Erythroblast (primary cell): ENCODE results near the gene RIPPLY1.

ENCODE experiments used
- DNase-seq, 2 experiments: peaks; one replicate each; lab custom pipeline; 2025; lab: John Stamatoyannopoulos, UW
- GATA1 ChIP-seq: IDR thresholded peaks from 2 replicates; pipeline ENCODE4 v1.6.1; 2011; ENCODE audit warnings: low read depth, mild to moderate bottlenecking, control low read depth, low read length, moderate library complexity
- POLR2A ChIP-seq: IDR thresholded peaks from 2 replicates; pipeline ENCODE4 v1.6.1; 2011; ENCODE audit warnings: mild to moderate bottlenecking, low read length

RIPPLY1 gene

DNA sequence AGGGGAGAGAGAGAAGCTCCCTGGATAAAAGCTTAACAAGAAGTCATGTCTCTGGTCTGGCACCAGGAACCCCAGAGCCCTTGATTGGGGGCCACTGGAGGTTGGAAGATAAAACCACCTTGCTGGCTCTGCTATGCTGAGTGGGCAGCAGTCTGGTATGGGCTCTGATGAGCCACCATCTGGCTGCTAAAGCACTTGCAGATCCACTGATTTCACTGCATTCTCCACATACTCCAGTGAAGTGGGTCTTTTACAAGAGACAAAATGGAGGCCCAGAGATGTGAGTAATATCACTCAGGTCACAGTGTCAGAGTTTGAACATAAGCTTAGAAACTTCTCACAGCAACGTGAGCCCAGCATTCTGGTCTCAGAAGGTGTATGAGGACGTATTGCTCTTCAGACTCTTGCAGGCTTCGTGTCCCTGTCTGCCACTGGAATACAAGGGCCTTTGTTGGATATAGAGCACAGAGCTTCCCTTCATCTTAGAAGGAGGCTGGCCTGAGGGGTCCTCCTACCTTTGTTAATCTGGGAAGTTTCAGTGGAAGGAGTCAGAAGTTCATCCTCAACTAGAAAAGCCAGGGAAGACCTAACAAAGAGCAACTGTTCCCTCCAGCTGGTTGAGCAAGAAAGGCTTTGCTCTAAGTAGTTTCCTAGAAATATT, 28.8 kb upstream of the RIPPLY1 start:
- TF ChIP-seq GATA1, result no peak
- no peak for TF ChIP-seq POLR2A
- DNase-seq, result no peak

DNA sequence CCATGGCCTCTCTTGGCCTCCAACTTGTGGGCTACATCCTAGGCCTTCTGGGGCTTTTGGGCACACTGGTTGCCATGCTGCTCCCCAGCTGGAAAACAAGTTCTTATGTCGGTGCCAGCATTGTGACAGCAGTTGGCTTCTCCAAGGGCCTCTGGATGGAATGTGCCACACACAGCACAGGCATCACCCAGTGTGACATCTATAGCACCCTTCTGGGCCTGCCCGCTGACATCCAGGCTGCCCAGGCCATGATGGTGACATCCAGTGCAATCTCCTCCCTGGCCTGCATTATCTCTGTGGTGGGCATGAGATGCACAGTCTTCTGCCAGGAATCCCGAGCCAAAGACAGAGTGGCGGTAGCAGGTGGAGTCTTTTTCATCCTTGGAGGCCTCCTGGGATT, 25.1 kb upstream of the RIPPLY1 start:
- DNase-seq, result no peak
- TF ChIP-seq POLR2A (no peak), GATA1 (no peak)

DNA sequence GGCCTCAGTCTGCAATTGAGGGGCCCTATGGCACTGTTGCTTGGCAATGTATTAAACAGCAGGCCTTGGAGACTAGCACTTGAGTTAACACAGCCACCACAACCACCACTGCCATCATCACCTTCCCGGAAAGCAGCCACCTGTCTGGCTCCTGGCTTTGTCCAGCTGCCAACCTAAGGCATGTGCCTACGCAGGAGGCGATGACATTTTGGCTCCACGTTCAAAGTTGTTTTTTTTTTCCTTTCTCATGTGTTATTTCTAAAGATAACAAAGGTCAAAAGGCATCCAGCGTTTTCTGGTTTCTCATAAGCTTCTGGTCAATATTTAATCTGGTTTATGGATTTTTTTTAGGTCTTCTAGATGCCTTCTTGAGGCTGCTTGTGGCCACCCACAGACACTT, 24.6 kb upstream of the RIPPLY1 start:
- no peak for TF ChIP-seq POLR2A
- DNase-seq, result no peak

DNA sequence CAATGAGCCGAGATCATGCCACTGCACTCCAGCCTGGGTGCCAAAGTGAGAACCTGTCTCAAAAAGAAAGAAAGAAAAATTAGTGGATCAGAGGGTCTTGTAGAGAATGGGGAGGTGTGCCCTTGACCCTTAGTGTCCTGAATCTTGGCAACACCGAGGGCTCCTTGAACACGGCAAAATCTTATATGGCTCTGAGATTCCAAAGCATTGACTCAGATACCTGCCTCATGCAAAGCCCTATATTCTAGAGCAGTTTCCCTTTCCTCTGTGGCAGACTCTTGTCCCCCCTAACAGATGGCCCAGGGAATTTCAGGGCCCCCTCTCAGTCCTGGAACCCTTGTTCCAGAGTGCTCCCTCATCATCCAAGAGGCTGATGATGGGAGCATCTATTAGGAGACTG, 23.9 kb upstream of the RIPPLY1 start:
- DNase-seq, result no peak
- no peak for TF ChIP-seq GATA1
- TF ChIP-seq POLR2A, result no peak

DNA sequence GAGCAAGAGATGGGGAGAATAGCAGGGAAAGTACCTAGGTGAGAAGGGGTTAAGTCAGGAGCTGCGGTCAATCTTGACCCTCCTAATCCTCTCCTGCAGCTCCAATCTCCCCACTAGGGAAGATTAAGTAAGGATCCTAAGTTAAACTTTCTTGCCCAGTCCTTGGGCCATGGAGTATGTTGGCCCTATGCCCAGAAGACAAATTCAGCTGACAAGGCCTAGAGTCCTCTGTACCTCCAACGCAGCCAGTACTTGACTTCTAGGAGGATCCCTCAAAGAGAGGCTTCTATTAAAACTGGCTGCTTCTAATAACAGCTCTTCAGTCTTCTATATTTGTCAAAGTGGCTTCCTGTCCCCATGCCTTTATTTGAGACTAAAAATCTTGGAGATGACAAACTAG, 18.5 kb upstream of the RIPPLY1 start:
- DNase-seq, result no peak
- TF ChIP-seq GATA1, result no peak
- TF ChIP-seq POLR2A, result no peak

DNA sequence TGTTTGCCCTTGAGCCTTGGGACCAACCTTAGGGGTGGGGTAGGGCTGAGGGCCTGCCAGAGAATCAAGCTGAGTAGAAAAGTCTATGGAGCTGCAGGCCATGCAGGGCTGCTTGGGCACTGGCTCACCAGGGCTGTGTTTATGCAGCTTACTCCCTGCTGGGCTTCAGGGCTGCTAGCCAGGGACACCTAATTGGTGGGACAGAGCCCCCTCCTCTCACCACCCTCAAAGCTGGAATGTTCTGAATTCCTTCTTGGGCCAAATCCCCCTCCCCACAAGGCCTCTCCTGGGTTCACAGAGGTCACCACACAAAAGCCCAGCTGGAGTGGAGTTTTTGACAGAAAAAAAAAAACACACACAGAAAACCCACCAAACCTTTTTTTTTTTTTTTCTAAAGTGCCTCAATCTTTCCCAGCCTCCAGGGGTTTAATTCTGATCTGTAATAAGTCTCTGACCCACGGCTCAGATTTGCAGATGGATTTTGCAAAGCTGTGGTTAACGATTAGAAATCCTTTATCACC, 16.9 kb upstream of the RIPPLY1 start, which contains the start of gene CLDN2:
Gene CLDN2, plus strand, starts transcription at position 471 of the 521 bp plus-strand sequence. CDS start 7,827 bp downstream, outside the sequence.
- TF ChIP-seq GATA1 (no peak), POLR2A (no peak)
- no peak for DNase-seq

DNA sequence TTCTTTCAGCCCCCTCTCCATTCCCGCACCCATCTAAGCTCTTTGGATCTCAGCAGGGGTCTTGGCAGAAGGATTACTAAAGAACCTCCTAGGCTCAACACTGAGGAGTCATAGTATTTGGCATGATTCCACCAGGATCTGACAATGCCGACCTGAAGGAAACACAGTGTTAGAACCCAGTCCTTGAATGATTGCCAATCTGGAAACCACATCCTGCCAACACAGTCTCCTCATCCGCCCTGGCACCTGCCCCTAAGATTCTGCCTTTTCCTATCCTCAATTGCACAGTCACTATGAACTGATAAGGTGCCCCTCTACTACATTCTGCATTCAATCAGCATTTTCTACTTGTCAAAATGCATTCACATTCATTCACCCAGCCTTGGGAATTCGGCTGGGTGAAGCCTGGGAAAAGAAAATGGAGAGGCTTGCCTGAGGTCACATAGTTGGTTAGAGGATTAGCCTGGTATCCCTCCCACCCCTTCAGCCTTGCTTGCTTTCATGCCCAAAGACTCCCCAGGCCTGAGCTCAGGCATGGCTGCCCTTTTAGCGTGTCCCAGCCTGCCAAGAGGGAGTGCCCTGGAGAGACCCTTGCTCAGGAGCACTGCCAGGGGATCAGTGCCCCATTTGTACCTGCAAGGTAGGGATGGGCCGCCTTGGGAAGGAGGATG, 14.8 kb upstream of the RIPPLY1 start:
- DNase-seq, result no peak
- no peak for TF ChIP-seq GATA1
- TF ChIP-seq POLR2A, result no peak

DNA sequence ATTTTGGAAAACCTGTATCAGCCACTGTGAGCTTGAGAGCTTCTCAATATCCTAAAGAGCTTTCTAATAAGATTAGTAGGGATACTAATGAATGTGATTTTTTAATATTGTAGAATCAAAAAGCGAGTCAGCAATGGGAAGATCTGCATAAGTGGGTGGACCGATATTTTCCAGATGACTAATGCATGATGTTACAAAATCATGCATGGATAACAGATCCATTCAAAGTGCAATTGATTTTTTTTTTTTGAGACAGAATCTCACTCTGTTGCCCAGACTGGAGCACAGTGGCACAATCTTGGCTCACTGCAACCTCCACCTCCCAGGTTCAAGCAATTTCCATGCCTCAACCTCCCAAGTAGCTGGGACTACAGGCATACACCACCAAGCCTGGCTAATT, 9.7 kb upstream of the RIPPLY1 start:
- TF ChIP-seq POLR2A, result no peak
- no peak for TF ChIP-seq GATA1
- DNase-seq, result no peak

DNA sequence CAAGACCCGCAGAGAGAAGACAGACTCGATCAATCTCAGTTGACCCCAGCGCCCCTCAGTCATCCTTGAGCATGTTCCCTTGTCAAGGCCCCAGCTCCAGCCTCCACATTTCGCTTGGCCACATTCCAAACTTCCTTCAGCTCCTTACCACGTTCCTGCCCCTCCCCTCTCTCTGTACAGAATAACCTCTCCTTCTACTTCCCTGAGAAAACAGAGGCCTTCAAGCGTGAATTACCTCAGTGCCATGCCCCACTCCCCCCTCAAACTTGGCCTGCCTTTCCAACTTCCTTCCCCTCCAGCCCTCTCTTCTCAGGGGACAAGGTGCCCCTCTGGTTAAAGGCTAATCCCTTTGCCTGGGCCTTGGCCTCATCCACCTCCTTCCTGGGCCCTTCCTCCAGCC, 3.2 kb upstream of the RIPPLY1 start:
- TF ChIP-seq GATA1, result no peak
- TF ChIP-seq POLR2A, result no peak
- no peak for DNase-seq

DNA sequence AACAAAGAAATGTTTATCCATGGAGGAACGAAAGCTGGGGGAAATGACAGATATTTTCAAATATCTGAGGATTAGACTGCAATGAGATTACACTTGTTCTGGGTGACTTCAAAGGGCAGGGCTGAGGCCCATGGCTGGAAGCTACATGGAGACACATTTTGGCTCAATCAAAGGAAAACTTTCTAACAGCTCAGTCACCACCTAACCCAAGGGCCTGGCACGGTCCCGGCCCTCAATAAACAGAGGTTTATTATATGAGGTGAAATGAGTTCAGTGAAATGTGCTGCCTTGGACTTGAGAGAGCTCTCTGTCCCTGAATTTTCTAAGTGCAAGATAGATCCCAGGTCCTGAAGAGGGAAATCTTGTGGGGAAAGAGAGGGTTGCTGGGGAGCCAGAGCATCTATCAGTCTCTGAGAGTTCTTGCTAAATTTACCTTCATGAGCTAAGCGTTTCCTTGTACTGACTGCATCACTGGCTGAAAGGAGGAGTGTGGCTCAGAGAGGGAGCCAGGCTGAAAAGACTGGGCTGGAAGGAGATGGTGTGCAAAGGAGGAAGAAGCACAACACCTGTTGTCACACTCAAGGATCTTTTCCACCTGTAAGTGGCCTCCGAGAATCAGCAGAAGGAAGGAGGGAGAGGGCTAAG, 2.0 kb upstream of the RIPPLY1 start:
- DNase-seq, result no peak
- TF ChIP-seq POLR2A, result no peak
- TF ChIP-seq GATA1, result no peak

DNA sequence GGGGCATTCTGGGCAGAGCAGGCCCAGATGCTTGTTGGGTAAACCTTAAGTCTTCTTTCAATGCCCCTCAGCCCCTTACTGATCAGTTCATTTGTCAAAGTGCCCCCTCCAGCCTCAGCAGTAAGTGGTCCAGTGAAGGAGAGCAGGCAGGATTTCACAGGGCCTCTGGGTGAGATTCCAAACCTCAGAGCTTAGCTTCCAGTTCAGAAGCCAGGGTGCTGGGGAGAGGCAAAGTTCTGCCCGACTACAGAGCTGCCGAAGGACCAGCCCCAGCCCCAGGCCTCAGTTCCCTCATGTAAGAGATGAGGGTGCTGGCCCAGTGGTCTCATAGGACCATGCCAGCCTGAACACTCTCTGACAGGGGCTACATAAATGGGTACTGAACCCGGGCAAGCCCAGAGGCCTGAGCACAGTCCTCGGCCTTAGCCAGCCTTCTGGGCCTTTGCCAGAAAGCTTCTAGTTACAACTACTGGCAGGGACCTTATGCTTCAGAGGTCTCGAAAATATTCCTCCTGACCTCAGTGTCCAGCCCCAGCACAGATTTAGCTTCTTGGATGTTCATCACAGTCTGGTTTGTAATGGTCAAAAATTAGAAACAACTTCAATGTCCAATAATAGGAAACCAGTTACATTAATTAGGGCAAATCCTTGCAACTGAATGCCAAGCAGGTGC, 851 bp upstream of the RIPPLY1 start:
- DNase-seq, result no peak
- TF ChIP-seq GATA1, result no peak
- TF ChIP-seq POLR2A, result no peak

DNA sequence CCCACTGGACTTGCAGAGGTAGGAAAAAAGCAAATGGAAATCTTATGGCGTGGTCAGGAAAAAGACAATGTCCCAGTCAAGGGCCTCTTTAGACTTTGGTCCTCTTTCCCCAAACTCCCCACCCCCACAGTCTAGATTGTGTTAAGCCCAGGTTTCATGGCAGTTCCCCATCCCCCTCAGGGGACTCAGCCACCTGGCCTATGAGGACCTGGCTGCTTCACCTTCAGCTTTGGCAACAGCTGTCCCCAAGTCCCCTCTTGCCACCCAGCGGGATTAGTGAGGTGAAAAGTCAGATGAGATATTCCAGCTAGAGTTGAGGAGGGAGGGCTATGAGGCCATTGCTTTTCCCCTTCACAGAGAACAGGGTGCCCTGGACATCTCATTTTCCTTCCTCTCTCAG, 457 bp downstream of the RIPPLY1 start:
- TF ChIP-seq GATA1, result no peak
- DNase-seq, result no peak

DNA sequence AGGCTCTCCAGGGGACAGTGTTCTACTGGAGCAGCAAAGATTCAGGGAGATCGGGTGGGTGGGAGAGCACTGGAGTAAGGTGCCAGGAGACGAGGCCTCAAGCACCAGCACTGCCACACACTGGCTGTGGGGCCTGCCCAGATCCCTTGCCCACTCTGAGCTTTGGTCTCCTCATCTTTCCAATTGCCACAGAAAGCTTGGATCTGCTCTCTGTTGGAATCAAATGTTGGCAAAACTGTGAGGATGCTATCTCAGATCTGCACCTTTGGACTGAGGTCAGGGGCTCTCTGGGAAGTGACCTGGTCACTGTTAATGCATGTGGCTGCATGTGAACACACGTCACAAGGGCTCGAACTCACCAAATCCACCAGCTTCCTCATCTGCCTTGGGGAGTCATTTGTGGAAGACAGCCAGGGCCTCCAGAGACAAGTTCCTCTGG, 1.3 kb downstream of the RIPPLY1 start:
- TF ChIP-seq POLR2A, result no peak
- TF ChIP-seq GATA1, result no peak
- DNase-seq, result no peak

DNA sequence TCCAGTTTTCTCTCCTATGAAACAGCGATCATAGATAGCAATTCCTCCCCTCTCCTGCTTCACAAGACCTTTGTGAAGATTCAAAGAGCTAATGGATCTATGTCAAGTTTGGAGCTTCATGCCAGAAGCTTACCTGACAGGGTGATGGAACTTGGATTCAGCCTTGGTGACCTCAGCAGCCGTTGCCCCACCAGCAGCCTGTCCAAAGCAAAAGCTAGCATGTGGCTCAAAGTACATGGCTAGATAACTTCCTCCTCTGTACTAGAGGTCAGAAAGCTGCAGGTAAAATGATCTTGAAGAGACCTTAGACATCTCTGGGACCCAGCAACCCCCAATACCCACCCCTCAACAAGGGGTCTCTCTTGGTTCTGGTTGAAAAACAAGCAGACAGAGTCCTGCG, 1.8 kb downstream of the RIPPLY1 start:
- no peak for DNase-seq
- no peak for TF ChIP-seq GATA1
- no peak for TF ChIP-seq POLR2A

DNA sequence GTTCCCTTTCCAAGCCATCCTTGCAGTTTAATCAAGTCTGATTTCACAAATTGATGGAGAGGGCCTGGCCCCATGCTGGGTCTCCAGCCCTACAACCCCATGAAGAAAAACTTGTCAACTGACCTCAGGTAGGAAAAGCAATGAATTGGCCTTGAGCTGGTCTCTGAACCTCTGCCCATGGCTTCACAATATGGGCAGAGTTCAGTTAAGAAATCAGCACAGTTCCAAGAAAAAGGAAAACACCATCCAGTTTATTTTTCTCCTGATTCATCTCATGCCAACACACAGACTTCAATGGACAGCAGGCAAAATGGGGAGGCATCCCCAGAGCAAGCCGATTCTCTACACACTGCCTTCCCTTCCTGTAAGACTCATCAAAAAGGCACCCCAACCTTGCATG, 3.3 kb downstream of the RIPPLY1 start:
- no peak for TF ChIP-seq POLR2A
- TF ChIP-seq GATA1, result no peak
- DNase-seq, result no peak
